HEK293T (cell line): ENCODE measurements around the gene GALNT16.
A peak's percentile ranks its signal among the peaks of the same experiment; 100 is the strongest.
"Not testable (repeated sequence)": the region's sequence is repeated elsewhere in the genome, so short reads cannot be mapped to it uniquely, and the experiment has no call there.

Source experiments
- CTCF ChIA-PET: fragments of 350-600 bp; formaldehyde crosslinking; extraction: SDS; loops from one replicate; lab custom pipeline; 2021; ENCODE audit warnings: antibody characterized with exemption, inconsistent platforms; lab: Yijun Ruan, JAX
- POLR2A ChIA-PET: fragments of 350-600 bp; formaldehyde crosslinking; extraction: SDS; loops from one replicate; lab custom pipeline; 2020; ENCODE audit warnings: antibody characterized with exemption, inconsistent platforms; lab: Yijun Ruan, JAX
- DNase-seq: peaks from one replicate; pipeline ENCODE4 v3.0.0; 2012; ENCODE audit warnings: mixed read lengths; ENCODE audit errors: extremely low spot score
- ARNT ChIP-seq: fragments of 450-650 bp; IDR thresholded peaks from 2 replicates; pipeline ENCODE4 v1.6.1; 2017; ENCODE audit warnings: mild to moderate bottlenecking
- BHLHE40 ChIP-seq: fragments of 450-650 bp; IDR thresholded peaks from 2 replicates; pipeline ENCODE4 v1.6.1; 2016; ENCODE audit warnings: mild to moderate bottlenecking, moderate library complexity, borderline replicate concordance
- CTBP1 ChIP-seq: fragments of 450-650 bp; IDR thresholded peaks from 2 replicates; pipeline ENCODE4 v1.6.1; 2016; ENCODE audit warnings: borderline replicate concordance
- ELF4 ChIP-seq: fragments of 450-650 bp; IDR thresholded peaks from 2 replicates; pipeline ENCODE4 v1.6.1; 2017; ENCODE audit warnings: antibody characterized with exemption
- FOXA1 ChIP-seq: fragments of 450-650 bp; IDR thresholded peaks from 2 replicates; pipeline ENCODE4 v1.6.1; 2016; ENCODE audit warnings: mild to moderate bottlenecking
- FOXK2 ChIP-seq: fragments of 450-650 bp; IDR thresholded peaks from 2 replicates; pipeline ENCODE4 v1.6.1; 2016; ENCODE audit warnings: mild to moderate bottlenecking
- FOXM1 ChIP-seq: fragments of 450-650 bp; IDR thresholded peaks from 2 replicates; pipeline ENCODE4 v1.6.1; 2017; ENCODE audit warnings: mild to moderate bottlenecking, borderline replicate concordance
- HDGF ChIP-seq: fragments of 450-650 bp; IDR thresholded peaks from 2 replicates; pipeline ENCODE4 v1.6.1; 2017; ENCODE audit warnings: antibody characterized with exemption, borderline replicate concordance
- L3MBTL2 ChIP-seq: fragments of 450-650 bp; conservative IDR thresholded peaks from 2 replicates; pipeline ENCODE4 v1.6.1; 2016; ENCODE audit warnings: mild to moderate bottlenecking
- LEF1 ChIP-seq: fragments of 450-650 bp; IDR thresholded peaks from 2 replicates; pipeline ENCODE4 v1.6.1; 2017; ENCODE audit warnings: mild to moderate bottlenecking, borderline replicate concordance
- NFRKB ChIP-seq: fragments of 450-650 bp; IDR thresholded peaks from 2 replicates; pipeline ENCODE4 v1.6.1; 2016; ENCODE audit warnings: mild to moderate bottlenecking, moderate library complexity
- PKNOX1 ChIP-seq: fragments of 450-650 bp; IDR thresholded peaks from 2 replicates; pipeline ENCODE4 v1.6.1; 2016
- SP1 ChIP-seq: fragments of 450-650 bp; IDR thresholded peaks from 2 replicates; pipeline ENCODE4 v1.6.1; 2017
- SUZ12 ChIP-seq: fragments of 450-650 bp; IDR thresholded peaks from 2 replicates; pipeline ENCODE4 v1.6.1; 2016; ENCODE audit warnings: mild to moderate bottlenecking
- TARDBP ChIP-seq: fragments of 450-650 bp; IDR thresholded peaks from 2 replicates; pipeline ENCODE4 v1.6.1; 2016
- ZNF384 ChIP-seq: fragments of 450-650 bp; IDR thresholded peaks from 2 replicates; pipeline ENCODE4 v1.6.1; 2016

The GALNT16 gene

DNA sequence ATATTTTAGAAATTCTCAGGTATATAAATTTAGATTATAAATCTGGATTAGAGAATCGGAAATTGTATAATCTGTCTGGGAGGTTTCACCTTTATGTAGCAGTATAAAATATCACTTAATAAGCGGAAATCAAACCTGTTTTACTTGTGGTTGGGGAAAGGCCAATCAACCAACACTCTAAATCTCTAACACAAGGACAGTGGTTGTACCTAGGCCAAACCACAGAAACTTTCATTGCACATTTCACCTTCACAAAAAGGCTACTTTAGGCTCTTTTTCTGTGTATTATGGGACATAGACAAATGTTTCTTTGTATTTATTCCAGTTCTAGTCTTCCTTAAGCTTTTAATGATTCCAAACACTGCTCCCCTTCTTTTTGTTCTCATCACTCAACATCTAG is 118.3 kb downstream of the GALNT16 start:
- ChIA-PET POLR2A (no interaction called here), CTCF (no interaction called here)
- TF ChIP-seq FOXA1, result no peak
- no peak for TF ChIP-seq ZNF384
- no peak for TF ChIP-seq FOXK2
- TF ChIP-seq SP1, result no peak
- TF ChIP-seq BHLHE40, result no peak
- TF ChIP-seq ARNT, result no peak
- TF ChIP-seq SUZ12, result no peak
- no peak for TF ChIP-seq PKNOX1
- no peak for TF ChIP-seq LEF1
- TF ChIP-seq NFRKB, result no peak
- TF ChIP-seq L3MBTL2, result no peak
- no peak for TF ChIP-seq ELF4
- no peak for TF ChIP-seq CTBP1
- TF ChIP-seq FOXM1, result no peak
- TF ChIP-seq TARDBP, result no peak
- no peak for TF ChIP-seq HDGF
- no peak for DNase-seq

DNA sequence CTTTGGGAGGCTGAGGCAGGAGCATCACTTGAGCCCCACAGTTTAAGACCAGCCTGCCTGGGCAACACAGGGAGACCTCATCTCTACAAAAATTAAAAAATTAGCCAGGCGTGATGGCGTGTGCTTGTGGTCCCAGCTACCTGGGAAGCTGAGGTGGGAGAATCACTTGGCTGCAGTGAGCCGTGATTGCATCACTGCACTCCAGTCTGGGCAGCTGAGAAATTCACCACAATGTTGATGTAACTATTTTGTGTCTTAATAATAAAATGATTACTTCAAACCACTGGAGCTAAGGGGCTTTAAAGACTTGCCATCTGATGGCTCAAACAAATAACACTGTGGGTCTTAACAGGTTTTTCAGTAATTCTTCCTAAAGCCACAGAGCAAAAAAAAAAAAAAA is 127.4 kb downstream of the GALNT16 start:
- POLR2A ChIA-PET, result no interaction called here
- CTCF ChIA-PET, result no interaction called here
- DNase-seq, result no peak
- TF ChIP-seq TARDBP, result no peak

DNA sequence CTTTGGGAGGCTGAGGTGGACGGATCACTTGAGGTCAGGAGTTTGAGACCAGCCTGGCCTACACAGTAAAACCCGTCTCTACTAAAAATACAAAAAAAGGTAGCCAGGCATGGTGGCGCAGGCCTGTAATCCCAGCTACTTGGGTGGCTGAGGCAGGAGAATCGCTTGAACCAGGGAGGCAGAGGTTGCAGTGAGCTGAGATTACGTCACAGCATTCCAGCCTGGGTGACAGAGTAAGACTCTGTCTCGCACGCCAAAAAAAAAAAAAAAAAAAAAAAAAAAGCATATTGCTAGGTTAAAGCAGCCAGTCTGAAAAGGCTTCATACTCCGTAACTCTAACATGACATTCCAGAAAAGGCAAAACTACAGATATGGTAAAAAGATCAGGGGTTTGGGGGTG is 131.4 kb downstream of the GALNT16 start:
- POLR2A ChIA-PET, result interaction anchor here (1.1 kb wide), 1 partner anchor 19 kb away, joined by 3 read pairs; no protein-coding TSS in a partner anchor
- CTCF ChIA-PET, result not testable (repeated sequence)

GRCh38 chr14:69392481-69392880 is 132.5 kb downstream of the GALNT16 start:
- DNase-seq, result no peak
- TF ChIP-seq HDGF, result no peak
- TF ChIP-seq L3MBTL2, result no peak
- CTCF ChIA-PET, result no interaction called here

More for the DNA sequence above, 131.4 kb downstream of the GALNT16 start:
- not testable (repeated sequence) for DNase-seq

DNA sequence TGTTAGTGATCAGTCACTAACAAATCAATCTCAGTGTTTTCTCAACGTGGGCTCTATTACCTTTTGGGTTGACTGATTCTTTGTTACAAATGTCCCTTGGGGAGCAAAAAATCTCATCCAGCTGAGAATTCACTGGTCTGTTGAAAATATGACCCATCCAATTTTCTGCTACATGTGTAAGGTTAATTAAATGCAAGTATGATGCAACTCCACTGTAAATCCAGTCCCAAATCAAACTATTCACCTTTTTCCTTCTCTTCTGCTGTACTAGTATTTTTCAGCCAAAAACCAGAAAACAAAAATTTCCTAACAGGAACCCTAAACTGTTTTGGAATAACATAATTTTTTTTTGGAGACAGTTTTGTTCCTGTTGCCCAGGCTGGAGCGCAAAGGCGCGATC is 136.0 kb downstream of the GALNT16 start:
- POLR2A ChIA-PET, result no interaction called here
- TF ChIP-seq ARNT, result no peak
- no peak for TF ChIP-seq CTBP1
- TF ChIP-seq SUZ12, result no peak
- TF ChIP-seq NFRKB, result no peak
- TF ChIP-seq BHLHE40, result no peak
- no peak for TF ChIP-seq L3MBTL2
- no peak for TF ChIP-seq FOXK2
- no peak for TF ChIP-seq HDGF
- TF ChIP-seq LEF1, result no peak
- TF ChIP-seq ELF4, result no peak
- no peak for TF ChIP-seq PKNOX1
- no peak for DNase-seq
- CTCF ChIA-PET, result no interaction called here

More at GRCh38 chr14:69392481-69392880, 132.5 kb downstream of the GALNT16 start:
- POLR2A ChIA-PET, result no interaction called here

DNA sequence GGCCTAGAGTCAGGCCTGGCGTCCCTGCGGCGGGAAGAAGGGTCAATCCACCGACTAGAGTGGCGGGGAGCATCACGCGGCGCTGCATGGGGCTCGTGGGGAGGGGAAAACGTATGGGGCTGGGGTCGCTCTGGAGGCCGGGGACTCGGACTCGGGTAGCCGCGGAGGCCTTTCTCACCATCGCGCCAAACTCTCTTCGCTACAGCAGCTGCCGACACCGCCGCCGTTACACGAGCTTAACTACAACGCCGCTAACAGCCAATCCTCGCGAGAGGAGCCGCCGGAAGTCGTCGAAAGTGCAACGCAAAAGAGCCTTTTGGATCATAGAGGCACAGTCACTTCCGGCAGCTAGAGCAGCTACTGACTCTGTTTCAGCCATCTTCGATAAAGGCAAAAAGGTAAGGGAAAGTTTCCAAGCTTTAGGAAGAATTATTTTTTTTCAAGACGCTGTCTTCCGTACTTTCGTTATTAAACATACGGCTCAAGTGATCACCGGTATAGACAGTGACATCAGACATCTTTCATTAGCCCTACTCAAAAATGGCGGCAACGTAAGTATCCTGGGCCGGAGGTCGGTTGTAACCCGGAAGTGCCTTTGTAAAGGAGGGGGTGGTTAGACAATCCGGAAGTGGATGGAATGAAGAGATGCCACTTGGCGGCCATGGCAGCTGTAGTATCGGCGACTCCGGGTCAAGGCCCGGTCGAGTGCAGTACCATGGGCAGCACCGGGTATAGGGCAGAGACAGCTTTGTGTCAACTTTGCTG is 138.3 kb downstream of the GALNT16 start, which contains the start of the genes ERH and SLC39A9:
Gene ERH (minus strand): TSS at position 247 of the 765 bp plus-strand sequence. CDS start 66 bp downstream, at position 181.
Gene SLC39A9 (plus strand): TSS at position 640 of the 765 bp plus-strand sequence. CDS start 678 bp downstream, outside the sequence.
- peak; percentile 90 for DNase-seq
- TF ChIP-seq ELF4 (peak; percentile 98), SP1 (no peak), TARDBP (peak; percentile 72; the same call in 1 of the 2 replicates), FOXK2 (no peak), PKNOX1 (peak; percentile 40), L3MBTL2 (peak; percentile 79), HDGF (no peak), CTBP1 (no peak), NFRKB (peak; percentile 95)
- POLR2A ChIA-PET, result interaction anchor here (0.6 to 1.9 kb wide), 22 partner anchors 9 to 1582 kb away, joined by 3 to 15 read pairs (median 3); partner anchors contain the start of genes GALNT16, SRSF5 and ZFYVE26
- CTCF ChIA-PET, result interaction anchor here (0.6 kb wide), 1 partner anchor 112 kb away, joined by 4 read pairs; no protein-coding TSS in a partner anchor

- no peak for DNase-seq
- no peak for TF ChIP-seq TARDBP
- TF ChIP-seq L3MBTL2, result no peak
- TF ChIP-seq BHLHE40, result no peak
- TF ChIP-seq FOXM1, result no peak
- TF ChIP-seq FOXA1, result no peak
- no peak for TF ChIP-seq SP1
- TF ChIP-seq PKNOX1, result no peak
- no peak for TF ChIP-seq NFRKB
- TF ChIP-seq LEF1, result no peak
- TF ChIP-seq ZNF384, result no peak
- no peak for TF ChIP-seq SUZ12
- TF ChIP-seq HDGF, result no peak
- no peak for TF ChIP-seq ELF4
- TF ChIP-seq CTBP1, result no peak
- TF ChIP-seq FOXK2, result no peak
- ChIA-PET CTCF (no interaction called here), POLR2A (interaction anchor here (0.8 to 1.9 kb wide), 8 partner anchors 12 to 139 kb away, joined by 3 to 7 read pairs (median 4); partner anchors contain the start of gene GALNT16)
Observed at GRCh38 chr14:69398818-69399210, 138.9 kb downstream of the GALNT16 start.
